Spleen (tissue), 11 donors: ENCODE results near the gene PKP2. TPM values are rescaled to one million over a fixed set of nuclear protein-coding genes. Genes with fewer than 3 reads are reported as not detected.

Experiments used
- DNase-seq: peaks from one replicate; pipeline ENCODE4 v3.0.0-alpha.2; 2020
- H3K27ac ChIP-seq, 8 donors: fragments of 200-600 bp; sonication (generic) in 7 of 8; 1 replicate in 4 of 8; 2 replicates in 4 of 8; pipeline versions ENCODE4 v1.5.0 to v1.8.0; 2016 to 2021; ENCODE audit warnings: inconsistent platforms in 4 of 8, mild to moderate bottlenecking in 4 of 8, moderate library complexity in 1 of 8
- H3K27me3 ChIP-seq, 7 donors: fragments of 200-600 bp; sonication (generic) in 6 of 7; replicated peaks in 1 of 7; 1 replicate in 4 of 7; 2 replicates in 3 of 7; pipeline versions ENCODE4 v1.5.0 to v1.8.0; 2016 to 2021; ENCODE audit warnings: inconsistent platforms in 3 of 7, mild to moderate bottlenecking in 1 of 7
- H3K36me3 ChIP-seq, 6 donors: fragments of 200-600 bp; sonication (generic) in 5 of 6; 1 replicate in 4 of 6; 2 replicates in 2 of 6; pipeline versions ENCODE4 v1.5.0 to v1.8.0; 2016 to 2021; ENCODE audit warnings: inconsistent platforms in 2 of 6
- H3K4me1 ChIP-seq, 6 donors: fragments of 200-600 bp; sonication (generic) in 5 of 6; 1 replicate in 3 of 6; 2 replicates in 3 of 6; pipeline versions ENCODE4 v1.5.0 to v1.8.0; 2016 to 2021; ENCODE audit warnings: inconsistent platforms in 3 of 6
- H3K4me3 ChIP-seq, 8 donors: fragments of 200-600 bp; sonication (generic) in 7 of 8; 1 replicate in 4 of 8; 2 replicates in 4 of 8; pipeline versions ENCODE4 v1.5.0 to v1.8.0; 2016 to 2021; ENCODE audit warnings: inconsistent platforms in 4 of 8, mild to moderate bottlenecking in 4 of 8, moderate library complexity in 2 of 8
- H3K9me3 ChIP-seq, 8 donors: fragments of 200-600 bp; sonication (generic) in 7 of 8; 1 replicate in 4 of 8; 2 replicates in 4 of 8; pipeline versions ENCODE4 v1.5.0 to v1.8.0; 2016 to 2021; ENCODE audit warnings: inconsistent platforms in 4 of 8
- POLR2A ChIP-seq, 3 donors: fragments of 450-650 bp; IDR thresholded peaks; one replicate each; pipeline ENCODE4 v1.5.1; 2017; ENCODE audit warnings: antibody characterized with exemption in 3 of 3, mild to moderate bottlenecking in 1 of 3
- POLR2AphosphoS5 ChIP-seq, 3 donors: sonication (generic); formaldehyde crosslinking; IDR thresholded peaks; one replicate each; pipeline ENCODE4 v1.5.1; 2017; ENCODE audit warnings: antibody characterized with exemption in 3 of 3
- WGBS, 5 donors: extraction: QIAGEN DNeasy Blood & Tissue Kit in 3 of 5; methylation state at CpG; one replicate each; pipeline versions ENCODE4 v1.1.5 to v1.1.7; 2013 to 2018; 5-methylcytosine and 5-hydroxymethylcytosine counted together
- intact Hi-C: fragments of 100-400 bp; cut with DNase I; formaldehyde crosslinking; loops from one replicate; pipeline ENCODE4 v1.15.0; 2023; ENCODE audit warnings: low total_unique reads
- polyA plus RNA-seq, 3 donors: library from polyadenylated mRNA; stranded (reverse); fragments of 200-250 nt; gene quantifications; one replicate each; pipeline ENCODE4 v1.2.1, GENCODE V29; 2013
- total RNA-seq, 7 donors: library from RNA; depleted of rRNA in 3 of 7; stranded (reverse); fragments of >200 nt in 3 of 7; fragmentation: NEBNext Ultra II Directional in 4 of 7; extraction: Animal tissue kit (Norgen Biotek cat#: 25700) in 4 of 7; gene quantifications; one replicate each; pipeline versions ENCODE4 v1.1.0 to v1.2.1, GENCODE V29; 2016 to 2021
- TF ChIP-seq, protein P1 (sequence below), 11 experiments: fragments of 200-600 bp in 7 of 11; fragments of 450-650 bp in 4 of 11; sonication (generic) in 4 of 11; IDR thresholded peaks in 8 of 11; conservative IDR thresholded peaks in 3 of 11; 1 replicate in 7 of 11; 2 replicates in 4 of 11; pipeline versions ENCODE4 v1.4.0 to v1.8.0; 2016 to 2021; ENCODE audit warnings: antibody characterized with exemption in 11 of 11, inconsistent platforms in 4 of 11, mild to moderate bottlenecking in 1 of 11
- donor health status: healthy with polysubstance abuse.
- donor health status: DM: no; HTN: no; CAD: no; lungs with moderate emphysema.
- donor health status: DM: no; HTN: no; CAD: no.
- donor health status: Bipolar disorder and iron deficiency.
- donor health status: healthy.
- donor health status: DM: no; HTN: no; CAD: no.
- donor health status: DM: yes; HTN: yes; CAD: no.

PKP2 gene
- total and polyA plus RNA-seq, 10 donors: 1.5 to 10.8 (median 3.3) TPM

DNA sequence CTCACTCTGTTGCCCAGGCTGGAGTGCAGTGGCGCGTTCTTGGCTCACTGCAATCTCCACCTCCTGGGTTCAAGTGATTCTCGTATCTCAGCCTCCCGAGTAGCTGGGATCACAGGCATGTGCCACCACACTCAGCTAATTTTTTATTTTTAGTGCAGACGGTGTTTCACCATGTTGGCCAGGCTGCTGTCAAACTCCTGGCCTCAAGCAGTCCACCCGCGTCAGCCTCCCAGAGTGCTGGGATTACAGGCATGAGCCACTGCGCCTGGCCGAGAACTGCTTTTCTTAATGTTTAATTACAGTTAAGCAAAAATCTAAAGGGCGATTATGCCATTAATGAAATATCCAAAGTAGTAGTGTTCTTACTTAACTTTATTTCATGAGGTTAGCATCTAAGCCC is 154.4 kb downstream of the PKP2 start:
- no peak for TF ChIP-seq POLR2A (IDR thresholded peaks at IDR 0.05)
- no peak for TF ChIP-seq POLR2AphosphoS5 (IDR thresholded peaks at IDR 0.05)
- TF ChIP-seq, protein P1, sequence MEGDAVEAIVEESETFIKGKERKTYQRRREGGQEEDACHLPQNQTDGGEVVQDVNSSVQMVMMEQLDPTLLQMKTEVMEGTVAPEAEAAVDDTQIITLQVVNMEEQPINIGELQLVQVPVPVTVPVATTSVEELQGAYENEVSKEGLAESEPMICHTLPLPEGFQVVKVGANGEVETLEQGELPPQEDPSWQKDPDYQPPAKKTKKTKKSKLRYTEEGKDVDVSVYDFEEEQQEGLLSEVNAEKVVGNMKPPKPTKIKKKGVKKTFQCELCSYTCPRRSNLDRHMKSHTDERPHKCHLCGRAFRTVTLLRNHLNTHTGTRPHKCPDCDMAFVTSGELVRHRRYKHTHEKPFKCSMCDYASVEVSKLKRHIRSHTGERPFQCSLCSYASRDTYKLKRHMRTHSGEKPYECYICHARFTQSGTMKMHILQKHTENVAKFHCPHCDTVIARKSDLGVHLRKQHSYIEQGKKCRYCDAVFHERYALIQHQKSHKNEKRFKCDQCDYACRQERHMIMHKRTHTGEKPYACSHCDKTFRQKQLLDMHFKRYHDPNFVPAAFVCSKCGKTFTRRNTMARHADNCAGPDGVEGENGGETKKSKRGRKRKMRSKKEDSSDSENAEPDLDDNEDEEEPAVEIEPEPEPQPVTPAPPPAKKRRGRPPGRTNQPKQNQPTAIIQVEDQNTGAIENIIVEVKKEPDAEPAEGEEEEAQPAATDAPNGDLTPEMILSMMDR (IDR thresholded peaks at IDR 0.05 in 8 of 11, conservative IDR thresholded peaks at IDR 0.05 in 3 of 11): no peak
- Histone ChIP-seq H3K36me3 (peaks cover 3 to 100% (median 89%) of the 10 kb centered on the region in 6 donors), H3K27me3 (no peaks in the 10 kb centered on the region), H3K27ac (no peak overlapping the region), H3K4me1 (no peaks in the 10 kb centered on the region), H3K9me3 (no peaks in the 10 kb centered on the region), H3K4me3 (no peak overlapping the region)
- intact Hi-C loops: no loop called here
- WGBS, 5 donors: 96 to 98% (median 97%) methylated on average over 10 of the region's 10 CpGs
- no peak for DNase-seq

Other genes starting within 250 kb of the PKP2 start
- 10 to 100 TPM; 40.5 to 73.7 (median 56.0) TPM for gene DNM1L, start 217.5 kb downstream of the PKP2 start, total RNA-seq
- gene DNM1L, start 217.5 kb downstream of the PKP2 start, polyA plus RNA-seq: 10 to 100 TPM; 19.2 to 26.0 (median 24.8) TPM
- 10 to 100 TPM; 13.2 to 23.5 (median 15.4) TPM for gene YARS2, start 140.9 kb downstream of the PKP2 start, total RNA-seq
- 10 to 100 TPM; 13.7 to 22.0 (median 14.7) TPM for gene YARS2, start 140.9 kb downstream of the PKP2 start, polyA plus RNA-seq